Measurements from ENCODE around the gene SERINC5.
"Not testable (repeated sequence)": the region's sequence is repeated elsewhere in the genome, so short reads cannot be mapped to it uniquely, and the experiment has no call there.

The SERINC5 gene

GRCh38 chr5:80283360-80283759 lies 27.5 kb upstream of the SERINC5 start:
- no peaks in the 10 kb centered on the region for H3K27me3 ChIP-seq (ENCODE audit: insufficient read depth, low read length, poor library complexity)
- WGBS (ENCODE audit: extremely low coverage, insufficient coverage, low lambda C conversion rate), result no CpG with 5 or more reads among the region's 1 CpG

GRCh38 chr5:80282054-80282453 lies 26.2 kb upstream of the SERINC5 start:
- no CpG with 5 or more reads among the region's 3 CpGs for WGBS (ENCODE audit: extremely low coverage, insufficient coverage, low lambda C conversion rate)
- Histone ChIP-seq H3K79me1 (ENCODE audit: low read length) (no peaks in the 10 kb centered on the region), H2BK15ac (replicated peaks; ENCODE audit: low read depth) (no peak overlapping the region), H3K4me3 (ENCODE audit: low read length) (no peak overlapping the region), H3K18ac (ENCODE audit: low read length) (no peak overlapping the region), H3K56ac (ENCODE audit: low read length) (no peak overlapping the region), H3K36me3 (ENCODE audit: control insufficient read depth, insufficient read depth, low read length) (no peaks in the 10 kb centered on the region), H4K8ac (ENCODE audit: low read depth, low read length) (no peak overlapping the region), H2AK5ac (ENCODE audit: low read length) (no peak overlapping the region), H3K4me1 (ENCODE audit: control insufficient read depth, low read depth, low read length) (no peaks in the 10 kb centered on the region), H3K27me3 (ENCODE audit: insufficient read depth, low read length, poor library complexity) (no peaks in the 10 kb centered on the region), H3K9ac (ENCODE audit: low read length) (no peak overlapping the region), H3K4me2 (ENCODE audit: low read length) (no peak overlapping the region), H3K79me2 (ENCODE audit: control insufficient read depth, insufficient read depth, low read length) (no peaks in the 10 kb centered on the region), H2BK5ac (ENCODE audit: low read length) (no peak overlapping the region), H3K23ac (ENCODE audit: low read length) (no peak overlapping the region), H3K4ac (ENCODE audit: low read depth, low read length) (no peak overlapping the region), H3K27ac (ENCODE audit: low read depth, low read length) (no peak overlapping the region), H2BK120ac (ENCODE audit: low read depth, low read length) (no peak overlapping the region), H4K5ac (ENCODE audit: low read length) (no peak overlapping the region)
- DNase-seq, result no peak

More at GRCh38 chr5:80283360-80283759, 27.5 kb upstream of the SERINC5 start:
- no peak overlapping the region for H3K23ac ChIP-seq (ENCODE audit: low read length)
- H3K79me1 ChIP-seq (ENCODE audit: low read length), result no peaks in the 10 kb centered on the region
- no peak overlapping the region for H4K5ac ChIP-seq (ENCODE audit: low read length)
- H4K8ac ChIP-seq (ENCODE audit: low read depth, low read length), result no peak overlapping the region
- no peak overlapping the region for H2BK5ac ChIP-seq (ENCODE audit: low read length)
- no peak overlapping the region for H2AK5ac ChIP-seq (ENCODE audit: low read length)
- H3K27ac ChIP-seq (ENCODE audit: low read depth, low read length), result no peak overlapping the region
- H3K9ac ChIP-seq (ENCODE audit: low read length), result no peak overlapping the region
- no peaks in the 10 kb centered on the region for H3K4me1 ChIP-seq (ENCODE audit: control insufficient read depth, low read depth, low read length)
- H3K79me2 ChIP-seq (ENCODE audit: control insufficient read depth, insufficient read depth, low read length), result no peaks in the 10 kb centered on the region
- no peak overlapping the region for H3K18ac ChIP-seq (ENCODE audit: low read length)
- no peak overlapping the region for H3K56ac ChIP-seq (ENCODE audit: low read length)
- no peak for DNase-seq
- no peaks in the 10 kb centered on the region for H3K36me3 ChIP-seq (ENCODE audit: control insufficient read depth, insufficient read depth, low read length)
- no peak overlapping the region for H3K4me2 ChIP-seq (ENCODE audit: low read length)
- H2BK120ac ChIP-seq (ENCODE audit: low read depth, low read length), result no peak overlapping the region
- H3K4ac ChIP-seq (ENCODE audit: low read depth, low read length), result no peak overlapping the region
- H2BK15ac ChIP-seq (replicated peaks; ENCODE audit: low read depth), result no peak overlapping the region
- no peak overlapping the region for H3K4me3 ChIP-seq (ENCODE audit: low read length)

- Histone ChIP-seq H4K5ac (ENCODE audit: low read length) (no peak overlapping the region), H3K27ac (ENCODE audit: low read depth, low read length) (no peak overlapping the region), H2BK120ac (ENCODE audit: low read depth, low read length) (no peak overlapping the region), H3K36me3 (ENCODE audit: control insufficient read depth, insufficient read depth, low read length) (no peaks in the 10 kb centered on the region), H3K9ac (ENCODE audit: low read length) (no peak overlapping the region), H3K4me1 (ENCODE audit: control insufficient read depth, low read depth, low read length) (no peaks in the 10 kb centered on the region), H4K8ac (ENCODE audit: low read depth, low read length) (no peak overlapping the region), H3K4ac (ENCODE audit: low read depth, low read length) (no peak overlapping the region), H2BK5ac (ENCODE audit: low read length) (no peak overlapping the region), H3K79me2 (ENCODE audit: control insufficient read depth, insufficient read depth, low read length) (no peaks in the 10 kb centered on the region), H3K56ac (ENCODE audit: low read length) (no peak overlapping the region), H3K79me1 (ENCODE audit: low read length) (no peaks in the 10 kb centered on the region), H3K23ac (ENCODE audit: low read length) (no peak overlapping the region), H3K27me3 (ENCODE audit: insufficient read depth, low read length, poor library complexity) (no peaks in the 10 kb centered on the region), H3K4me3 (ENCODE audit: low read length) (no peak overlapping the region), H3K4me2 (ENCODE audit: low read length) (no peak overlapping the region), H3K18ac (ENCODE audit: low read length) (no peak overlapping the region), H2AK5ac (ENCODE audit: low read length) (no peak overlapping the region), H2BK15ac (replicated peaks; ENCODE audit: low read depth) (no peak overlapping the region)
- no CpG with 5 or more reads among the region's 2 CpGs for WGBS (ENCODE audit: extremely low coverage, insufficient coverage, low lambda C conversion rate)
- no peak for DNase-seq
These were observed 21.3 kb upstream of the SERINC5 start for GRCh38 chr5:80277191-80277590.

GRCh38 chr5:80276186-80276585 lies 20.3 kb upstream of the SERINC5 start:
- Histone ChIP-seq H3K79me2 (ENCODE audit: control insufficient read depth, insufficient read depth, low read length) (no peaks in the 10 kb centered on the region), H3K4ac (ENCODE audit: low read depth, low read length) (no peak overlapping the region), H3K4me1 (ENCODE audit: control insufficient read depth, low read depth, low read length) (no peaks in the 10 kb centered on the region), H2AK5ac (ENCODE audit: low read length) (no peak overlapping the region), H3K4me3 (ENCODE audit: low read length) (no peak overlapping the region), H3K56ac (ENCODE audit: low read length) (no peak overlapping the region), H2BK5ac (ENCODE audit: low read length) (no peak overlapping the region), H2BK15ac (replicated peaks; ENCODE audit: low read depth) (no peak overlapping the region), H3K36me3 (ENCODE audit: control insufficient read depth, insufficient read depth, low read length) (no peaks in the 10 kb centered on the region), H3K4me2 (ENCODE audit: low read length) (no peak overlapping the region), H3K23ac (ENCODE audit: low read length) (no peak overlapping the region), H3K27ac (ENCODE audit: low read depth, low read length) (no peak overlapping the region), H3K79me1 (ENCODE audit: low read length) (no peaks in the 10 kb centered on the region), H3K27me3 (ENCODE audit: insufficient read depth, low read length, poor library complexity) (no peaks in the 10 kb centered on the region), H4K5ac (ENCODE audit: low read length) (no peak overlapping the region), H2BK120ac (ENCODE audit: low read depth, low read length) (no peak overlapping the region), H3K9ac (ENCODE audit: low read length) (no peak overlapping the region), H4K8ac (ENCODE audit: low read depth, low read length) (no peak overlapping the region), H3K18ac (ENCODE audit: low read length) (no peak overlapping the region)
- DNase-seq, result no peak

GRCh38 chr5:80275347-80275746 lies 19.5 kb upstream of the SERINC5 start:
- Histone ChIP-seq H2BK5ac (ENCODE audit: low read length) (no peak overlapping the region), H3K18ac (ENCODE audit: low read length) (no peak overlapping the region), H2BK120ac (ENCODE audit: low read depth, low read length) (no peak overlapping the region), H4K5ac (ENCODE audit: low read length) (no peak overlapping the region), H3K79me1 (ENCODE audit: low read length) (no peaks in the 10 kb centered on the region), H2BK15ac (replicated peaks; ENCODE audit: low read depth) (no peak overlapping the region), H4K8ac (ENCODE audit: low read depth, low read length) (no peak overlapping the region), H3K27me3 (ENCODE audit: insufficient read depth, low read length, poor library complexity) (no peaks in the 10 kb centered on the region), H3K4me2 (ENCODE audit: low read length) (no peak overlapping the region), H3K4me1 (ENCODE audit: control insufficient read depth, low read depth, low read length) (no peaks in the 10 kb centered on the region), H3K23ac (ENCODE audit: low read length) (no peak overlapping the region), H3K79me2 (ENCODE audit: control insufficient read depth, insufficient read depth, low read length) (no peaks in the 10 kb centered on the region), H3K56ac (ENCODE audit: low read length) (no peak overlapping the region), H3K9ac (ENCODE audit: low read length) (no peak overlapping the region), H3K27ac (ENCODE audit: low read depth, low read length) (no peak overlapping the region), H2AK5ac (ENCODE audit: low read length) (no peak overlapping the region), H3K36me3 (ENCODE audit: control insufficient read depth, insufficient read depth, low read length) (no peaks in the 10 kb centered on the region), H3K4me3 (ENCODE audit: low read length) (no peak overlapping the region), H3K4ac (ENCODE audit: low read depth, low read length) (no peak overlapping the region)
- peak; percentile 78 for DNase-seq
- WGBS (ENCODE audit: extremely low coverage, insufficient coverage, low lambda C conversion rate), result no CpG with 5 or more reads among the region's 2 CpGs

- H3K4ac ChIP-seq (ENCODE audit: low read depth, low read length); H2BK15ac ChIP-seq (replicated peaks; ENCODE audit: low read depth); H3K9ac ChIP-seq (ENCODE audit: low read length); DNase-seq; H3K4me3 ChIP-seq (ENCODE audit: low read length); H3K4me1 ChIP-seq (ENCODE audit: control insufficient read depth, low read depth, low read length); H4K5ac ChIP-seq (ENCODE audit: low read length); H2BK120ac ChIP-seq (ENCODE audit: low read depth, low read length); H3K27me3 ChIP-seq (ENCODE audit: insufficient read depth, low read length, poor library complexity); H3K4me2 ChIP-seq (ENCODE audit: low read length); H3K79me1 ChIP-seq (ENCODE audit: low read length); H3K27ac ChIP-seq (ENCODE audit: low read depth, low read length); H3K23ac ChIP-seq (ENCODE audit: low read length); H4K8ac ChIP-seq (ENCODE audit: low read depth, low read length); H3K56ac ChIP-seq (ENCODE audit: low read length); H3K79me2 ChIP-seq (ENCODE audit: control insufficient read depth, insufficient read depth, low read length); H2BK5ac ChIP-seq (ENCODE audit: low read length); H2AK5ac ChIP-seq (ENCODE audit: low read length); H3K36me3 ChIP-seq (ENCODE audit: control insufficient read depth, insufficient read depth, low read length): not testable (repeated sequence)
- H3K18ac ChIP-seq (ENCODE audit: low read length), result peak overlapping the region; percentile 75
- no CpG with 5 or more reads among the region's 2 CpGs for WGBS (ENCODE audit: extremely low coverage, insufficient coverage, low lambda C conversion rate)
These were observed 14.7 kb upstream of the SERINC5 start for GRCh38 chr5:80270543-80270942.
